ENCODE measurements around the gene PPIL6.
"Not testable (repeated sequence)": the region's sequence is repeated elsewhere in the genome, so short reads cannot be mapped to it uniquely, and the experiment has no call there.

GRCh38 chr6:109461205-109461604 is 20.8 kb upstream of the PPIL6 start:
- not testable (repeated sequence) for TF ChIP-seq EZH2phosphoT487 (IDR thresholded peaks at IDR 0.05; ENCODE audit: unreplicated experiment); CTCF (conservative IDR thresholded peaks at IDR 0.05; ENCODE audit: low read depth in 2 of 2); POLR2AphosphoS5 (IDR thresholded peaks at IDR 0.05; ENCODE audit: low read depth); REST (IDR thresholded peaks at IDR 0.05; ENCODE audit: unreplicated experiment); EZH2 (IDR thresholded peaks at IDR 0.05; ENCODE audit: low read depth, unreplicated experiment); CREB1 (CRISPR knock-in tag; IDR thresholded peaks at IDR 0.05; ENCODE audit: low read depth); ZNF114 (CRISPR knock-in tag; IDR thresholded peaks at IDR 0.05); JUNB (IDR thresholded peaks at IDR 0.05; ENCODE audit: unreplicated experiment); ZNF331 (CRISPR knock-in tag; IDR thresholded peaks at IDR 0.05; ENCODE audit: low read depth); NANOG (IDR thresholded peaks at IDR 0.05; ENCODE audit: borderline replicate concordance); STAT1 (IDR thresholded peaks at IDR 0.05; ENCODE audit: unreplicated experiment); ZNF462 (CRISPR knock-in tag; IDR thresholded peaks at IDR 0.05)
